ENCODE measurements around the gene CDH2. TPM values are rescaled to one million over a fixed set of nuclear protein-coding genes. Genes with fewer than 3 reads are reported as not detected.

The CDH2 gene
- total and polyA plus RNA-seq, 2 experiments from 2014 or later = 103 to 165 TPM

GRCh38 chr18:28189400-28190239, 12.7 kb upstream of the CDH2 start:
- Histone ChIP-seq H3F3A (ENCODE audit: insufficient read depth) (no peaks in the 10 kb centered on the region), H3K4me2 (ENCODE audit: unreplicated experiment) (no peak overlapping the region), H3K9me2 (ENCODE audit: insufficient read depth) (no peaks in the 10 kb centered on the region), H3K4me3 (no peak overlapping the region), H4K20me1 (ENCODE audit: insufficient read depth) (no peaks in the 10 kb centered on the region), H3K9me3 (ENCODE audit: low read depth) (no peaks in the 10 kb centered on the region), H2AFZ (no peak overlapping the region), H3K27ac (no peak overlapping the region), H3K27me3 (replicated peaks; ENCODE audit: insufficient read depth) (no peaks in the 10 kb centered on the region), H3K36me3 (ENCODE audit: low read depth) (no peaks in the 10 kb centered on the region), H3K79me2 (ENCODE audit: insufficient read depth) (no peaks in the 10 kb centered on the region), H3K9ac (no peak overlapping the region), H3K4me1 (ENCODE audit: insufficient read depth) (no peaks in the 10 kb centered on the region)
- peak; percentile 83 for DNase-seq
- TF ChIP-seq EZH2 (IDR thresholded peaks at IDR 0.05; ENCODE audit: insufficient read depth, poor library complexity, severe bottlenecking) (no peak), EZH2phosphoT487 (IDR thresholded peaks at IDR 0.05; ENCODE audit: insufficient read depth, low read depth) (no peak)
- 25 to 30% methylated on average over 5 of the region's 5 CpGs for WGBS, 2 experiments (ENCODE audit: low coverage in 1 of 2, low lambda C conversion rate in 2 of 2, missing lambda C conversion rate in 2 of 2)
- in situ Hi-C loops (cut with MboI) = loop anchor here (25.0 kb wide), 1 partner anchor 502 kb away; no protein-coding TSS in a partner anchor

- Histone ChIP-seq H3K4me2 (ENCODE audit: unreplicated experiment) (no peak overlapping the region), H4K20me1 (ENCODE audit: insufficient read depth) (no peaks in the 10 kb centered on the region), H3K79me2 (ENCODE audit: insufficient read depth) (peaks cover 7% of the 10 kb centered on the region; the same call in 1 of the 2 replicates), H2AFZ (no peak overlapping the region), H3F3A (ENCODE audit: insufficient read depth) (peaks cover 22% of the 10 kb centered on the region), H3K27ac (no peak overlapping the region), H3K36me3 (ENCODE audit: low read depth) (no peaks in the 10 kb centered on the region), H3K9ac (no peak overlapping the region), H3K9me2 (ENCODE audit: insufficient read depth) (no peaks in the 10 kb centered on the region), H3K9me3 (ENCODE audit: low read depth) (no peaks in the 10 kb centered on the region), H3K27me3 (replicated peaks; ENCODE audit: insufficient read depth) (no peaks in the 10 kb centered on the region), H3K4me3 (no peak overlapping the region), H3K4me1 (ENCODE audit: insufficient read depth) (peaks cover 34% of the 10 kb centered on the region)
- 93 to 98% methylated on average over 3 of the region's 3 CpGs for WGBS, 2 experiments (ENCODE audit: low coverage in 1 of 2, low lambda C conversion rate in 2 of 2, missing lambda C conversion rate in 2 of 2)
- in situ Hi-C loops (cut with MboI) = loop anchor here (25.0 kb wide), 1 partner anchor 498 kb away; no protein-coding TSS in a partner anchor
- TF ChIP-seq EZH2 (IDR thresholded peaks at IDR 0.05; ENCODE audit: insufficient read depth, poor library complexity, severe bottlenecking) (no peak), EZH2phosphoT487 (IDR thresholded peaks at IDR 0.05; ENCODE audit: insufficient read depth, low read depth) (no peak)
- DNase-seq = no peak
Measured at GRCh38 chr18:28185121-28185520, 8.2 kb upstream of the CDH2 start.

GRCh38 chr18:28183418-28184078, 6.6 kb upstream of the CDH2 start:
- no peaks in the 10 kb centered on the region for H4K20me1 ChIP-seq (ENCODE audit: insufficient read depth)
- peak overlapping the region; percentile 36 for H3K27ac ChIP-seq
- H3K27me3 ChIP-seq (replicated peaks; ENCODE audit: insufficient read depth) = no peaks in the 10 kb centered on the region
- peak; percentile 60 for DNase-seq
- no peak for TF ChIP-seq EZH2phosphoT487 (IDR thresholded peaks at IDR 0.05; ENCODE audit: insufficient read depth, low read depth)
- no peak for TF ChIP-seq EZH2 (IDR thresholded peaks at IDR 0.05; ENCODE audit: insufficient read depth, poor library complexity, severe bottlenecking)
- peak overlapping the region; percentile 44 for H3K4me2 ChIP-seq (ENCODE audit: unreplicated experiment)
- in situ Hi-C loops (cut with MboI) = loop anchor here (25.0 kb wide), 1 partner anchor 496 kb away; no protein-coding TSS in a partner anchor
- H3K36me3 ChIP-seq (ENCODE audit: low read depth) = no peaks in the 10 kb centered on the region
- H2AFZ ChIP-seq = peak overlapping the region; percentile 38; the same call in 1 of the 2 replicates
- no peak overlapping the region for H3K9ac ChIP-seq
- peak overlapping the region; percentile 22 for H3K4me3 ChIP-seq
- peaks cover 39% of the 10 kb centered on the region for H3K4me1 ChIP-seq (ENCODE audit: insufficient read depth)
- peaks cover 22% of the 10 kb centered on the region for H3K79me2 ChIP-seq (ENCODE audit: insufficient read depth)
- 13 to 23% methylated on average over 4 of the region's 4 CpGs for WGBS, 2 experiments (ENCODE audit: low coverage in 1 of 2, low lambda C conversion rate in 2 of 2, missing lambda C conversion rate in 2 of 2)
- H3K9me2 ChIP-seq (ENCODE audit: insufficient read depth) = no peaks in the 10 kb centered on the region
- peaks cover 25% of the 10 kb centered on the region for H3F3A ChIP-seq (ENCODE audit: insufficient read depth)
- H3K9me3 ChIP-seq (ENCODE audit: low read depth) = no peaks in the 10 kb centered on the region

GRCh38 chr18:28181616-28182015, 4.7 kb upstream of the CDH2 start:
- no peak for TF ChIP-seq EZH2 (IDR thresholded peaks at IDR 0.05; ENCODE audit: insufficient read depth, poor library complexity, severe bottlenecking)
- no peak for TF ChIP-seq EZH2phosphoT487 (IDR thresholded peaks at IDR 0.05; ENCODE audit: insufficient read depth, low read depth)
- peaks cover 27% of the 10 kb centered on the region for H3F3A ChIP-seq (ENCODE audit: insufficient read depth)
- 49 to 59% methylated on average over 2 of the region's 2 CpGs for WGBS, 2 experiments (ENCODE audit: low coverage in 1 of 2, low lambda C conversion rate in 2 of 2, missing lambda C conversion rate in 2 of 2)
- DNase-seq = no peak
- H4K20me1 ChIP-seq (ENCODE audit: insufficient read depth) = no peaks in the 10 kb centered on the region
- H3K27ac ChIP-seq = no peak overlapping the region
- no peaks in the 10 kb centered on the region for H3K9me2 ChIP-seq (ENCODE audit: insufficient read depth)
- no peak overlapping the region for H3K4me2 ChIP-seq (ENCODE audit: unreplicated experiment)
- no peak overlapping the region for H3K9ac ChIP-seq
- no peaks in the 10 kb centered on the region for H3K36me3 ChIP-seq (ENCODE audit: low read depth)
- in situ Hi-C loops (cut with MboI) = loop anchor here (25.0 kb wide), 1 partner anchor 494 kb away; no protein-coding TSS in a partner anchor
- H3K79me2 ChIP-seq (ENCODE audit: insufficient read depth) = peaks cover 24% of the 10 kb centered on the region
- H3K4me1 ChIP-seq (ENCODE audit: insufficient read depth) = peaks cover 41% of the 10 kb centered on the region
- H3K4me3 ChIP-seq = no peak overlapping the region
- H3K9me3 ChIP-seq (ENCODE audit: low read depth) = no peaks in the 10 kb centered on the region
- no peak overlapping the region for H2AFZ ChIP-seq
- H3K27me3 ChIP-seq (replicated peaks; ENCODE audit: insufficient read depth) = no peaks in the 10 kb centered on the region
